SK-N-DZ (cell line): ENCODE measurements around the gene CSKMT.
A peak's percentile ranks its signal among the peaks of the same experiment; 100 is the strongest.
"Not testable (repeated sequence)": the region's sequence is repeated elsewhere in the genome, so short reads cannot be mapped to it uniquely, and the experiment has no call there.

ENCODE experiments used
- DNase-seq: peaks from one replicate; pipeline ENCODE4 v3.0.0-alpha.2; 2015; ENCODE audit warnings: low spot score

Gene CSKMT

DNA sequence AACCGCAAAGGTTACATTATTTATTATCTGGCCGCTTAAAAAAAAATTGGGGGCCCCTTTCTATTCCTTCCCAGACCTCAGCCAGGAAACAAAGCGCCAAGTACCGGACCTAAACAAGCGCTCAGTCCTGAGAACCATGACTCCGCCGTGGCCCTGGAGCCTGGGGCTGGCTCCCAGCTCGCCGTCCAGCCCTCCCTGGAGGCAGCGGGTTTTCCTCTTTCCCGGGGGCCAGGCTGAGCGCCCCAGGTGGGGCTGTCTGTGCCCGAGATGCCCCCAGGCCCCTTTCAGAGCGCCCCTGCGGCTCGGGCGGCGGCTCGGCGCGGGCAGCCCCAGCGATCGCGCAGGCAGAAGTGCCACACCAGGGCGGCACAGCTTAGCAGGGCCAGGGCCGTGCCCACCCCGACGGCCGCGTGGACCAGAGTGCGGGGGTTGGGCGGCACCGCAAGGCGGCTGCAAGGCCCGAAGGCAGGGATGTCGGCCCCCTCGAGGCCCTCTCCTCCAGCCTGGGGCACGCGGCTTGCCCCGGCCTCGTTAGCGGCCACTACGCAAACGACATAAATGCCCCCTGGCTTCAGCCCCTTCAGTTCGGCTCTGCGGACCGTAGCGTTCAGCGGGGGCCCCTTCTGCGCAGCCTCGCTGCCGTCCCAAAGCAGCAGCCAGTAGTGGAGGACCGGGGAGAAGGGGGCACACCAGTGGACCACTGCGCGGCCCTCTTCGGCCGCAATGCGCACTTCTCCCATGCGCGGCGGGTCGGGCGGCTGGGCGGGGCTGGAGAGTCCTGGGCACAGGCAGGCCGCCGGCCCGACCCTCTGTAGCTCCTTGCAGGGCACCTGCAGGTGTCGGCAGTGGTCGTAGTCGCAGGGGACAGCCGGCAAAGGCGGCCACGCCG is 22.6 kb downstream of the CSKMT start:
- no peak for DNase-seq

GRCh38 chr11:62688491-62688890 is 23.4 kb downstream of the CSKMT start:
- DNase-seq: no peak

- DNase-seq: no peak
These were observed 24.5 kb downstream of the CSKMT start, which contains the start of gene LRRN4CL for GRCh38 chr11:62689421-62690183. Gene LRRN4CL, minus strand, starts transcription at chr11:62689530. Its CDS starts 1,022 bp downstream, at chr11:62688508.

DNA sequence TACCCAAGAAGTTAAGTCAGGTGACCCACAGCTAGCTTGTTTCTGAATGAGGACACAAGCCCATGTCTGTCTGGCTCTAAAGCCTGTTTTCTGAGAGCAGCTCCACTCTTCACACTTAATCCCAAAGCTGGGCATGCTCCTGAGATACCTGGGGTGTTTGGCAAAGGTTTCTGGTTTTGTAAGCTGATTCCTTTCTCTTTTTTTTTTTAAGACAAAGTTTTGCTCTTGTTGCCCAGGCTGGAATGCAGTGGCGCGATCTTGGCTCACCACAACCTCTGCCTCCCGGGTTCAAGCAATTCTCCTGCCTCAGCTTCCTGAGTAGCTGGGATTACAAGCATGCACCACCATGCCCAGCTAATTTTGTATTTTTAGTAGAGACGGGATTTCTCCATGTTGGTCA is 28.5 kb downstream of the CSKMT start:
- DNase-seq: not testable (repeated sequence)

DNA sequence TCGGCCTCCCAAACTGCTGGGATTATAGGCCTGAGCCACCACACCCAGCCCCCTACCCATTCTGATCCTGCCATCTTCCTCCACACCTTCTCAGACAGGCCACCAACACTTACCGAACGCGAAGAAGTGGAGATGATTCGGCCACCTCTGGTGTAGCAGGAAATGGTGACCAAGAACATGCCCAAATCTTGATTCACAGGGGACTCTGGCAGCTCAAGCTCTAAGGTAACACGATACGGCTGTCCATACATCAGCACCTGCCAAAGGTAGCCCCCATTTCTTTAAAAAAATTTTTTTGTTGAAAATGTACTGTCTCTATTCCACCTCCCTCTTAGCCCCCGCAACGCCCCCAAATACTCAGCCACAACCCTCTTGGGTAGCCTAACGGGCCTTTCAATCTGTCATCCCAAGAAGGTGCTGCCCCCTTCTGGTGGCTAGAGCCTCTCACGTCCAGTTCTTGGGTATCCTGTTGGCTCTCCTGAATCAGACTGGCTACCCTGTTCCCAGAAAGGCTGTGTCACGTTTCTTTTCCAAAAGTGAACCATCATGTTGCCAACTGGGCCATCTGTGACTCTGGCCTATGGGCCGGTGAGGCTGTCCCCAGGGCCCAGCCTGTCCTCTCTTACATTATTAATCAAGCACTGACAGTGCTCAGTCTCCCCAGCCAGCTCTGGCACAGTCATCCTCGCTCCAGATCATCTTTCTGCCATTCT is 29.5 kb downstream of the CSKMT start:
- peak; percentile 82 for DNase-seq

DNA sequence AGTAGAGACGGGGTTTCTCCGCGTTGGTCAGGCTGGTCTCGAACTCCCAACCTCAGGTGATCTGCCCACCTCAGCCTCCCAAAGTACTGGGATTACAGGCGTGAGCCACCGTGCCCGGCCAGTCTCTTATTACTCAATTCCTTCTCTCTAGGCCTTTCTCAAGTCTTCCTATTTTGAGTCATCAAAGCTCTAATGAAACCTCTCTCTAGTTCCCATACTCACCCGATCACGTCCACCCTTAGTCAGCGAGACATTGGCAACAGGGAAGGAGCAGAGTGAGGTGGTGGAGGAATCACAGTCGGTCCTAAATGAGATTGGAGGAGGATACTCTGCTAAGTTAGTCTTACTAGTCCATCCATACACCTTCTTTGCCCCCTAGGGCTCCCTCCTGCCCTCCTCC is 37.1 kb downstream of the CSKMT start:
- no peak for DNase-seq

- DNase-seq: not testable (repeated sequence)
These were observed 38.8 kb downstream of the CSKMT start for GRCh38 chr11:62703921-62704320.

- DNase-seq: no peak
These were observed 40.3 kb downstream of the CSKMT start for GRCh38 chr11:62705413-62705812.

- peak; percentile 91 for DNase-seq
These were observed 41.1 kb downstream of the CSKMT start for GRCh38 chr11:62705880-62706849.

GRCh38 chr11:62706850-62707247 is 41.7 kb downstream of the CSKMT start:
- no peak for DNase-seq

GRCh38 chr11:62707277-62707861 is 42.3 kb downstream of the CSKMT start, which contains the start of the genes BSCL2 and GNG3:
Gene BSCL2, minus strand, starts transcription at chr11:62707424. Its CDS starts 229 bp downstream, at chr11:62707195.
Gene GNG3, plus strand, starts transcription at chr11:62707676. Its CDS starts 620 bp downstream, at chr11:62708296.
- peak; percentile 99 for DNase-seq

DNA sequence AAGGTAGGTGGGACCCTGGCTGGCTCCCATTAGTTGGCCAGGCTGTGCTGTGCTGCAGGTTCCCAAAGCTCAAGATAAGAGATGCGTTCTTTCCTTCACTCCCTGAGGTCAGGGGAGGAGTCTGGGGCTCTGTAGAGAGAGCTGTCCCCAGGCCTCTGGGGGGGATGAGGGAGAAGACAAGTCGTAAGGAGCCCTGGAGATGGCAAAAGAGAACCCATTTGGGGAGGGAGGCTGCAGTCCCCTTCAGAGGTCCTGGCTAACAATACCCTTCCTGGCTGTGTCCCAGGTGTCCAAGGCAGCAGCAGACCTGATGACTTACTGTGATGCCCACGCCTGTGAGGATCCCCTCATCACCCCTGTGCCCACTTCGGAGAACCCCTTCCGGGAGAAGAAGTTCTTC is 43.3 kb downstream of the CSKMT start:
- DNase-seq: peak; percentile 30

- peak; percentile 34 for DNase-seq
These were observed 43.7 kb downstream of the CSKMT start for GRCh38 chr11:62708793-62709192.

DNA sequence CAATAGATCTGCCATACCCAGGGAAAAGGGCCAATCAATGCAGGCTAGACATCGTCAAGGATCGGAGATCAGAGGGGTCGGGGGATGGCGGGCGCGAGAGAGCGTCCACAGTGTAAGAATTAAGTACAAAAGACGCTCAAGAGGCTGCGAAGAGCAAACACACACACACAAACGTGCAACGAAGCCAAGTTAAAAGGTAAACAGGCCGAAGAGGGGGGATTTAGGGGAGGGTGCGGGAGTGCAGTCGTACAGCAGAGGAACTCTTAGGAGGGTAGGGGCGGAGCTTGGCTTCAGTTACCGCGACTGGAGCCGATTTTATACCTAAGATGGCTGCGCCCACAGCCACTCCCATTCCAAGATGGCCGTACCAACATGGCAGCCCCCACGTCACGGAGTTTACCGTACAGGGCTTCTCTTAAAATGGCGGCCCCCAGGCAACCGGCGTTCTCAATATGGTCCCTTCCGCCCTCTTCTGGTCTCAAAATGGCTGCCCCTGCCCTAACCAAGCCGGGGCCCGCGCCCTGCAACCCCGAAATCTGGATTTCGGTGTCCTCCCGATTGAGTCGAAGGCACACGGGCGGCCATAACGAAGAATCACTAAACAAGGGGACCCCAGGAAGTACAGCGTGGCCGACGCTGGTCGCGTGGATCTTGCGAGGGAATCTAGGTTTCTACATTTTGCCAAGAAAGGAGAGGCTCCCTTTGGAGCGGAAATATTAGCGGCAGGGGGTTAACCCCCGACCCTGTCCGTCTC is 44.3 kb downstream of the CSKMT start:
- peak; percentile 96 for DNase-seq

DNA sequence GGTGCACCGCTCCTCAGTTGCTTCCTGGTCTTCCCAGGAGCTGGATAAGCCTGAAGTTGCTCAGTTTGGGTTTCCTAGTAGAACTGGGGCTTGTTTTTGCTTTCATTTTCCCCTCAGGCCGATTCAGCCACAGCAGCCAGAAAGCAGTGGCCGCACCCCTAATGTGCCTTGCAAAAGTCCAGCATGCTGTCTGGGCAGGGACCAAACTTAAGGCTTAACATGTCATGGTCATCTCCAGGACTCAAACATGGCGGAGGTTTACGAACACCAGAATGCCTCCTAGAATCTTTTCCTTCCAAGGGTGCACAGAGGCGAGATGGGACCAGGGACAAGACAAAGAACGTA is 44.9 kb downstream of the CSKMT start:
- DNase-seq: no peak

GRCh38 chr11:62712276-62712812 is 47.2 kb downstream of the CSKMT start:
- no peak for DNase-seq

GRCh38 chr11:62712861-62713260 is 47.7 kb downstream of the CSKMT start:
- no peak for DNase-seq

- DNase-seq: no peak
These were observed 48.2 kb downstream of the CSKMT start for GRCh38 chr11:62713343-62713742.
